Measurements from ENCODE around the gene C19orf81.

GRCh38 chr19:50648659-50649058 is 586 bp upstream of the C19orf81 start:
- TF ChIP-seq CTCF (IDR thresholded peaks at IDR 0.05) (no peak), POLR2A (IDR thresholded peaks at IDR 0.05) (no peak), POLR2AphosphoS5 (IDR thresholded peaks at IDR 0.05; ENCODE audit: insufficient read depth in 1 of 2, low read depth in 1 of 2) (no peak)

All from vagina (tissue), 2 donors.